CD14-positive monocyte (primary cell): Measurements from ENCODE around the gene HSFX1. TPM values are rescaled to one million over a fixed set of nuclear protein-coding genes. Genes with fewer than 3 reads are reported as not detected.
"Not testable (repeated sequence)": the region's sequence is repeated elsewhere in the genome, so short reads cannot be mapped to it uniquely, and the experiment has no call there.

Experiments
- DNase-seq, 3 donors: peaks; one replicate each; pipeline ENCODE4 v3.0.0-alpha.2; 2011 to 2022
- H2AFZ ChIP-seq: 2 replicates; pipeline ENCODE4 v1.6.0; 2012; ENCODE audit warnings: mild to moderate bottlenecking, low read depth, low read length, inconsistent platforms; ENCODE audit not compliant: insufficient read depth, poor library complexity, severe bottlenecking
- H3K27ac ChIP-seq, 2 donors: 1 replicate in 1 of 2; 2 replicates in 1 of 2; pipeline ENCODE4 v1.5.1; 2012 to 2013; ENCODE audit warnings: low read length in 2 of 2, control low read depth in 1 of 2, inconsistent platforms in 1 of 2, low read depth in 1 of 2, mild to moderate bottlenecking in 1 of 2
- H3K27me3 ChIP-seq, 2 donors: one replicate each; pipeline versions ENCODE4 v1.6.0 to v1.6.1; 2011 to 2013; ENCODE audit warnings: low read length in 2 of 2; ENCODE audit not compliant: control insufficient read depth in 2 of 2, insufficient read depth in 2 of 2
- H3K36me3 ChIP-seq, 2 donors: replicated peaks in 1 of 2; 1 replicate in 1 of 2; 2 replicates in 1 of 2; pipeline versions ENCODE4 v1.5.1 to v1.6.1; 2012 to 2013; ENCODE audit warnings: low read length in 2 of 2, control low read depth in 1 of 2, inconsistent platforms in 1 of 2, mild to moderate bottlenecking in 1 of 2; ENCODE audit not compliant: insufficient read depth in 2 of 2, control insufficient read depth in 1 of 2
- H3K4me1 ChIP-seq, 2 donors: 1 replicate in 1 of 2; 2 replicates in 1 of 2; pipeline versions ENCODE4 v1.5.1 to v1.6.1; 2012 to 2013; ENCODE audit warnings: low read length in 2 of 2, control low read depth in 1 of 2, inconsistent platforms in 1 of 2, mild to moderate bottlenecking in 1 of 2, moderate library complexity in 1 of 2; ENCODE audit not compliant: insufficient read depth in 2 of 2, control insufficient read depth in 1 of 2
- H3K4me2 ChIP-seq: replicated peaks from 2 replicates; pipeline ENCODE3; 2012; ENCODE audit warnings: low read length, moderate library complexity, mild to moderate bottlenecking; ENCODE audit not compliant: poor library complexity, severe bottlenecking; ENCODE audit errors: extremely low read depth
- H3K4me3 ChIP-seq, 3 experiments: fragments of 200-600 bp in 1 of 3; sonication (generic) in 1 of 3; replicated peaks in 1 of 3; 1 replicate in 2 of 3; 2 replicates in 1 of 3; pipeline ENCODE4 v1.5.1; 2011 to 2013; ENCODE audit warnings: low read length in 3 of 3, mild to moderate bottlenecking in 3 of 3, control low read depth in 2 of 3, low read depth in 2 of 3, inconsistent platforms in 1 of 3, moderate library complexity in 1 of 3
- H3K79me2 ChIP-seq: 2 replicates; pipeline ENCODE4 v1.6.0; 2012; ENCODE audit warnings: mild to moderate bottlenecking, control low read depth, inconsistent platforms, low read length, moderate library complexity; ENCODE audit not compliant: insufficient read depth
- H3K9ac ChIP-seq: 2 replicates; pipeline ENCODE4 v1.6.0; 2017; ENCODE audit warnings: low read length, mild to moderate bottlenecking; ENCODE audit not compliant: insufficient read depth, poor library complexity, severe bottlenecking
- H3K9me3 ChIP-seq, 2 donors: replicated peaks in 1 of 2; 1 replicate in 1 of 2; 2 replicates in 1 of 2; pipeline versions ENCODE4 v1.5.1 to v1.6.1; 2012 to 2013; ENCODE audit warnings: low read length in 2 of 2, control low read depth in 1 of 2; ENCODE audit not compliant: control insufficient read depth in 1 of 2, insufficient read depth in 1 of 2
- H4K20me1 ChIP-seq: 2 replicates; pipeline ENCODE4 v1.6.0; 2012; ENCODE audit warnings: mild to moderate bottlenecking, low read length, control low read depth, moderate library complexity; ENCODE audit not compliant: insufficient read depth
- H3K27ac Mint-ChIP-seq, 7 donors: one replicate each; pipeline ENCODE4 v1.8.0; 2020; ENCODE audit warnings: mild to moderate bottlenecking in 7 of 7, mixed read lengths in 7 of 7, moderate library complexity in 6 of 7, inconsistent platforms in 2 of 7
- H3K27me3 Mint-ChIP-seq, 3 donors: one replicate each; pipeline ENCODE4 v1.8.0; 2021 to 2022; ENCODE audit warnings: low read depth in 3 of 3, mild to moderate bottlenecking in 3 of 3, mixed read lengths in 3 of 3, moderate library complexity in 3 of 3, inconsistent platforms in 1 of 3
- H3K36me3 Mint-ChIP-seq, 2 donors: one replicate each; pipeline ENCODE4 v1.8.0; 2020; ENCODE audit warnings: mixed read lengths in 2 of 2, inconsistent platforms in 1 of 2, mild to moderate bottlenecking in 1 of 2
- H3K4me1 Mint-ChIP-seq: one replicate; pipeline ENCODE4 v1.8.0; 2020; ENCODE audit warnings: mild to moderate bottlenecking, mixed read lengths
- H3K4me3 Mint-ChIP-seq, 2 donors: one replicate each; pipeline ENCODE4 v1.8.0; 2020; ENCODE audit warnings: mild to moderate bottlenecking in 2 of 2, mixed read lengths in 2 of 2, moderate library complexity in 1 of 2
- H3K9me3 Mint-ChIP-seq, 7 donors: one replicate each; pipeline ENCODE4 v1.8.0; 2020 to 2022; ENCODE audit warnings: mixed read lengths in 7 of 7, mild to moderate bottlenecking in 6 of 7, moderate library complexity in 6 of 7, inconsistent platforms in 2 of 7
- CTCF ChIP-seq: fragments of 200-600 bp; IDR thresholded peaks from one replicate; pipeline ENCODE4 v1.8.0; 2022; ENCODE audit warnings: antibody characterized with exemption, mild to moderate bottlenecking
- WGBS: methylation state at CpG from one replicate; pipeline ENCODE4 v1.1.5; 2013; ENCODE audit warnings: missing lambda C conversion rate; ENCODE audit not compliant: insufficient coverage; 5-methylcytosine and 5-hydroxymethylcytosine counted together
- intact Hi-C, 2 donors: fragments of 100-400 bp; cut with micrococcal nuclease; formaldehyde crosslinking; loops; one replicate each; pipeline versions ENCODE4 v1.15.0 to v1.15.1; 2023
- polyA plus RNA-seq, 3 donors: library from polyadenylated mRNA; depleted of rRNA in 1 of 3; unstranded in 2 of 3; stranded (reverse) in 1 of 3; fragments of 300-500 nt in 2 of 3; fragments of >200 nt in 1 of 3; fragmentation: Illumina TruSeq in 2 of 3; gene quantifications; 1 replicate in 2 of 3; 2 replicates in 1 of 3; pipeline ENCODE4 v1.2.3, GENCODE V29; 2012 to 2021

The HSFX1 gene
- polyA plus RNA-seq, 3 donors: 0.35 TPM; not detected in 2

GRCh38 chrX:149781727-149782126 is 7.9 kb downstream of the HSFX1 start, which contains the start of gene MAGEA9:
MAGEA9 (plus strand) TSS chrX:149781930; CDS start chrX:149786211, 4,281 bp downstream.
- H3K4me3 ChIP-seq, H3K4me2 ChIP-seq, H3K27me3 Mint-ChIP-seq, H3K4me1 ChIP-seq, H3K9me3 Mint-ChIP-seq, H3K4me1 Mint-ChIP-seq, H3K9me3 ChIP-seq, H4K20me1 ChIP-seq, H3K27me3 ChIP-seq, H3K27ac ChIP-seq, H3K27ac Mint-ChIP-seq, H3K36me3 ChIP-seq, DNase-seq, intact Hi-C loops, H2AFZ ChIP-seq, H3K9ac ChIP-seq, H3K4me3 Mint-ChIP-seq, H3K36me3 Mint-ChIP-seq, H3K79me2 ChIP-seq: not testable (repeated sequence)
- no CpG with 5 or more reads among the region's 14 CpGs for WGBS

- H3K4me1 ChIP-seq, H3K36me3 Mint-ChIP-seq, H4K20me1 ChIP-seq, intact Hi-C loops, H3K9ac ChIP-seq, H3K27ac Mint-ChIP-seq, H2AFZ ChIP-seq, H3K9me3 ChIP-seq, H3K4me3 Mint-ChIP-seq, H3K27me3 ChIP-seq, H3K27me3 Mint-ChIP-seq, H3K9me3 Mint-ChIP-seq, H3K4me3 ChIP-seq, H3K4me1 Mint-ChIP-seq, H3K79me2 ChIP-seq, H3K27ac ChIP-seq, H3K4me2 ChIP-seq, H3K36me3 ChIP-seq, DNase-seq: not testable (repeated sequence)
- WGBS: no CpG with 5 or more reads among the region's 1 CpG
These were observed 21.7 kb downstream of the HSFX1 start for GRCh38 chrX:149795531-149795930.

- WGBS: 100% methylated on average over 2 of the region's 6 CpGs
- no peak for DNase-seq
- H3K27ac Mint-ChIP-seq: no peak overlapping the region
These were observed 25.3 kb downstream of the HSFX1 start for GRCh38 chrX:149799095-149799714.

More at GRCh38 chrX:149799095-149799714, 25.3 kb downstream of the HSFX1 start:
- no peaks in the 10 kb centered on the region for H3K9me3 ChIP-seq
- H3K9me3 Mint-ChIP-seq: peaks cover 0 to 4% (median 0%) of the 10 kb centered on the region in 7 donors
- intact Hi-C loops: no loop called here
- H2AFZ ChIP-seq: no peak overlapping the region
- no peak overlapping the region for H3K4me3 Mint-ChIP-seq
- no peaks in the 10 kb centered on the region for H3K36me3 Mint-ChIP-seq
- H3K4me2 ChIP-seq: no peak overlapping the region
- H3K9ac ChIP-seq: no peak overlapping the region
- peaks cover 0 to 4% (median 0%) of the 10 kb centered on the region in 3 donors for H3K27me3 Mint-ChIP-seq
- no peak overlapping the region for H3K27ac ChIP-seq
- H4K20me1 ChIP-seq: no peaks in the 10 kb centered on the region
- TF ChIP-seq CTCF: no peak
- no peak overlapping the region for H3K4me3 ChIP-seq
- no peaks in the 10 kb centered on the region for H3K36me3 ChIP-seq
- no peaks in the 10 kb centered on the region for H3K4me1 Mint-ChIP-seq
- no peaks in the 10 kb centered on the region for H3K27me3 ChIP-seq
- no peaks in the 10 kb centered on the region for H3K4me1 ChIP-seq
- no peaks in the 10 kb centered on the region for H3K79me2 ChIP-seq
